Left cardiac atrium (tissue), 4 donors: ENCODE results near the gene SOHLH1. TPM values are rescaled to one million over a fixed set of nuclear protein-coding genes. Genes with fewer than 3 reads are reported as not detected.
"Not testable (repeated sequence)": the region's sequence is repeated elsewhere in the genome, so short reads cannot be mapped to it uniquely, and the experiment has no call there.

Experiments used
- ATAC-seq, 2 donors: fragments of 200-7000 bp; cut with Tn5 transposase; one replicate each; pipeline ENCODE4 v1.9.1; 2020; ENCODE audit warnings: mild to moderate bottlenecking in 2 of 2, moderate library complexity in 2 of 2
- DNase-seq: peaks from one replicate; pipeline ENCODE4 v3.0.0-alpha.2; 2020
- intact Hi-C, 2 donors: fragments of 100-400 bp; cut with DNase I; formaldehyde crosslinking; loops; one replicate each; pipeline versions ENCODE4 v1.14.1 to v1.15.1; 2022 to 2023
- total RNA-seq, 2 donors: library from RNA; stranded (reverse); fragmentation: NEBNext Ultra II Directional; extraction: Animal tissue kit (Norgen Biotek cat#: 25700); gene quantifications; one replicate each; pipeline ENCODE4 v1.2.1, GENCODE V29; 2021
- donor health status: DM: no; HTN: yes; CAD: no.
- donor health status: DM: no; HTN: yes; CAD: no; lungs with severe emphysema.
- donor health status: DM: yes; HTN: yes; CAD: no.
- donor health status: Dilated cardiomyopathy.

SOHLH1 gene
- total RNA-seq, 2 donors from 2014 or later = not detected

DNA sequence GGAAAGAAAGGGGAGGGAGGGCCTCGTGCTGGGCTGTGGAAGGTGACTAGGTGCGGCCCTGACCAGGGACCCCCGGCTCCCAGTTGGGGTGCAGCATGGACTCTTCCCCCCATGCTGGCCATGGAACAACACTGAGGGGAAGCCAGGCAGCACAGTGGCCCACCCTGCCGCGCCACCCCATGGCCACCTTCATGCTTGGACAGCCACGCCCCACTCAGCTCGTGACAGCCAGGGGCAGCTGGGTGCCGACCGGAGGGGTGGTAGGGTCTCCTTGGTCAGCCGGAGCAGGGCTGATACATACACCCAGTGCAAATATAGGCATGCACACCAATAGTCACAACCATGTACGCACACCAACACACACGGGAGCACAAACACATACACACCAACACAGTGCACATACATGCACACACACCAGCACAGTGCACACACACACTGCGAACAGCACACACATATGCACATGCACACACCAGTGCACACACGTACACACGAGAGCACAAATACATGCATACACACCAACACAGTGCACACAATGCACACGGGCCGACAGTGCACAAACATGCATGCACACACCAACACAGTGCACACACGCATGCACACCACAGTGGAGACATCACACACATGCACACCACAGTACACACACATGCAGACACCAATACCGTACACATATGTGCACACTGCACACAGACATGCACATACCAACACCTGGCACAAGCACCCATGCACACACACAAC lies 8.3 kb downstream of the SOHLH1 start:
- no peak for ATAC-seq
- no peak for DNase-seq
- intact Hi-C loops = no loop called here

DNA sequence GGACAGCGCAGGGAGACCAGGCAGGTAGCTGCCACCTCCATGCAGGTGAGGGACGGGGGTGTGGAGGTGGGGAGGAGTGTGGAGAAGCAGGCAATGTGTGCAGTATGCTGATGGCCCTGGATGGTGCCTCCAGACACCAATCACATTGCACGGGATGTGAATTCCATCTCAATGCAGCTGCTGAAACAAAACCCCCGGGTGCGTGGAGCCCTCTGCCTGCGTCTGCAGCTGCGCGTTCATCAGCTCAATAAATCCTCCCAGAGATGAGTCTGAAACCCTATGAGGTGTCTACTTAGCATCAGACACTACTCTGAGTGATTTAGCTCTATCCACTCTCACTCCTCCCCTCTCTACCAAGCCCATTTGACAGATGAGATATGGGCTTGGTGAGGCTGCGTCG lies 10.3 kb downstream of the SOHLH1 start:
- intact Hi-C loops = no loop called here

DNA sequence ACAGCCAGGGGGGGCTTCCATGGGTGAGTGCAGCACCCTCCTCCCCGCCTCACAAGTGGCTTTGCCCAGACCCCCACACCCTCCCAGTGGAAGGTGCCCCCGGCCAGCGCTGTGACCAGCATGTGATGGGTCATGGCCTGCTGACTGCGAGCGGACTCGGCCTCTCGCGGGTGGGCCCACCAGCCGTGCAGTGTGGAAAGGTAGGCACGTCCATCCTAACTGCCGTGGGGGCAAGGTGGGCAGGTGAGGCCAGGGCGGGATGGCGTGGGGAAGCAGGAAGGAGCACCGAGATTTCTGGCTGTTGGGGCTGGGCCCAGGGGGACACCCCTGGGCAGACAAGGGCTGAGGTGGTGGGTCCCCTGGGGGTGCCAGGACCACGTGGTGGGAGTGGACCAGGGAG lies 12.1 kb downstream of the SOHLH1 start:
- ATAC-seq (no peak), DNase-seq (no peak)
- intact Hi-C loops = no loop called here

More for the DNA sequence above, 10.3 kb downstream of the SOHLH1 start:
- ATAC-seq (no peak), DNase-seq (no peak)

DNA sequence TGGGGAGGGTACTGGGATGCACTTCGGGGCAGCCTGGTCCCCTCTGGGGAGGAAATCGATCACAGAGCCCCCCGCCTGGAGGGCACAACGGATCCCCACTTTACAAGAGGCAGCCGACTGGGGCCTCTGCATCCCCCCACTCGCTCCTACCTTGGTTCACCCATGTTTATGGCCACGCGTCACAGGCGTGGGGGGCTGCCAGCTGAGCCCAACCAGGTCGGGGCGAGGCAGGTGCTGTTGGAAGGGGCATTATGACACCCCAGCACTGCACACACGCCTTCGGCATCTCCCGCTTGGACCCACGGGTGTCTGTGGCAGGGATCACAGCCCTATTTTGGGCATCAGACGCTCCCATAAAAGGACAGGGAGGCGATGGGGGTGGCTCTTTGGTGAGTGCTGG lies 14.6 kb downstream of the SOHLH1 start:
- no peak for ATAC-seq
- intact Hi-C loops = no loop called here

DNA sequence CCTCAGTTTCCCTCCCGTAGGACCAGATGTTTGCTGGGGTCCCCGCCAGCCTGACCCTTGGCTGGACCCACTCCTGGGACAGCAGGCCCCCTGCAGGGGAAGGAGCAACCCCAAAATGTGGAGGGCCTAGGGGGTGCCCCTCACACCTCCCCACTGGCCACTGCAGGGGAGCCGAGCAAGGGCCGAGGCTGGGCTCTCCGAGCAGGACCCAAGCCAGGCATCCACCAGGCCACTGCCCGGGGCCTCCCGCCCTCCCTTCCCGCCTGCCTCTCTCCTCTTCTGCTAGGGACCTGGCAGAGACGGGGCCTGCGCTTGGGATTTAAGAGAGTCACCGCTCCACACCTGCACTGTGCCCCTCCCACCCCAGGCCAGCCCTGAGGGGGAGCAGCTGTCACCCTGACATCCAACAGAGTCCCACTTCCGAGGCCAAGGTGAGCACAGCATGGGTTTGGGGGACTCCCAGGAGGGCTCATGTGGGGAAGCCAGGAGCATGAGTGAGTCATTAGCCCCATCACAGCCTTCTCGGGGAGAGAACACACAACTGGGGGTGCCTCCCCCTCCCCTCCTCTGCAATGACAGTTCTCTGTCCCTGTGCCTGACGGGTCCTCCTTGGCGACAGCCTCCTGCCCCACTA lies 15.8 kb downstream of the SOHLH1 start:
- no peak for ATAC-seq
- intact Hi-C loops = no loop called here

More for the DNA sequence above, 14.6 kb downstream of the SOHLH1 start:
- DNase-seq = no peak

DNA sequence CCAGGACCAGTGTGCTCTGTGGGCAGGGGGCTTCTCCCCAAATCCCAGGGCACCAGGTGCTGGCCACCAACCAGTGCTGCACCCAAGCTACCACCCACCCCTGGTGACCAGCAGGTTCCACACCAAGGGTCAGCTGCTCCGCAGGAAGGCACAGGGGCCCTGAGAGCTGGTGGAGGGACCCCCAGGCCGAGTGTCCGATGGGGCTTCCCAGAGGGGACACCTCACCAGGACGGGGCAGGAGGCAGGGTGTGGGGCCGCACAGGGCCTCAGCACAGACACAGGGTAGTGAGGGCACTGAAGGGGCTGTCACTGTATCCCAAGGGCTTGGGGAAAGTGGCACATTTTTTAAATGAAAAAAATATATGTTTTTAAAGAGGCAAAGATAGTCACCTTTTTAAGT lies 18.1 kb downstream of the SOHLH1 start:
- ATAC-seq (no peak), DNase-seq (no peak)
- intact Hi-C loops = no loop called here

More for the DNA sequence above, 15.8 kb downstream of the SOHLH1 start:
- no peak for DNase-seq

DNA sequence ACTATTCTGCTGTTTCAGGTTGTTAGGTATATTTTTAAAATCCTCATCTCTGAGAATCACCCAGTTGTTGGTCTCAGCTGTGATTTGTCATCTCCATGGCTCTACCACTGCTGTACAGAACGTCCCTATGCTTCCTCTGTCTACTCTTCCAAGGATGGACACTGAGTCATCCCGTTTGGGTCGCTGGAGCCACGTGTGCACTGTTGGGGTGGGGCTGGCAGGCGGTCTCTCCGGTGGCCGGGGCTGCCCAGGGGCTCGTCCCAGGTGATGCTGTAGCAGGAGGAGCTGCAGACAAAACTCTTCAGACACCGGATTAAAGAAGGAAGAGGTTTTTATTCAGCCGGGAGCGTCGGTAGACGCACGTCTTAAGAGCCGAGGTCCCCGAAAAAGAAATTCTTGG lies 19.2 kb downstream of the SOHLH1 start:
- ATAC-seq = no peak
- DNase-seq = no peak
- intact Hi-C loops = no loop called here

DNA sequence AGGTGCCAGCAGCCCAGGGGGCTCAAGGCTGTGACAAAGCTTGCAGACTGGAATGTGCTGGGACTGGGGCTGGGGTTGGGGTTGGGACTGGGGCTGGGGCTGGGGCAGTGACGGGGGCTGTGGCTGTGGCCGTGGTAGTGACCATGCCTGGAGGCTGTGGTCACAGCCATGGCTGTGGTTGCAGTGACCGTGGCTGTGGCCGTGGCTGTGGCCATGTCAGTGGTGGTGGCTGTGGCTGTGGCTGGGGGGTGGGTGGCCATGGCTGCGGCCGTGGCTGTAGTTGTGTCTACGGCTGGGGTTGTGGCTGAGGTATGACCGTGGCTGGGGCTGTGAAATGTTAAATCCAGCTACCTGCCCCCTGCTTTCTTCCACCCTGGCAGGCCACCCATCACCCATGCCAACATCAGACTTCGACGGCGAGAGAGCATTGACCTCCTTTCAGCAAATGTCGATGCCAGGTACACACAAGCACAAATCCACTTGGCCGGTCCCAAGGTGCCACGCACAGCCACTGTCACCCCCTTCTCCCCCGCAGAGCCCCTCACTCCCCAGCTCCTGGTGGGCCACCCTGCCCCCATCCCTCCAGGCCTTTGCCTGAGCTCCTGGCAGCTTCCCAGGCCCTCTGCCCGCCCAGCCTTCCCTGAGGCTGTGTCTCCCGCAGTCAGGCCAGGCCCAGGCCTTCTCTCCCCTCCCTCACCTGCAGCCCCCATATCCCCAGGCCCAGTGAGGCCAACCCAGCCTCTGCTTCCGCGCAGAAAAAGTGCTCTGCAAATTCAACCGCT lies 20.9 kb downstream of the SOHLH1 start:
- ATAC-seq (no peak), DNase-seq (no peak)

DNA sequence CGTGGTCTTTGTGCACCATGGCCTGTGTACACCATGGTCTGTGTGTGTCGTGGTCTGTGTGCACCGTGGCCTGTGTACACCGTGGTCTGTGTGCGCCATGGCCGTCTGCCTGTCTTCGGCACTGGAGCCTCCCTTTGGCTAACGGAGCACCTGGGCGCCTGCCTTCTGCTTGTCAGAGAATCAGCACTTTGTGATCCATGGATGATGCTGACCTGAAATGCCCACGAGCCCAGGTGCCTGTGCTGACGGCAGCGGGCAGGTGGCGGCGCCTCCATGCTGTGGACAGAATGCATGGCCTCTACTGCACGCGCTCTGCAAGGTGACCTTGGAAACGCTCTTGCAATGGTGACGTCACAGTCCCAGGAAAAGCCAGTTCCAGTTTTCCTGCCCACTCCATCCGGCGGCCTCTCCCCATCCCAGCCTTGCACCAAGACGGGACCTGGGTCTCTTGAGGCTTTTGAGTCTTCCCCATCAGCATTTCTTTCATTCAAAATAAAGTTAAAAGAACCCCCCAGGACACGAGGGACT lies 21.6 kb downstream of the SOHLH1 start:
- intact Hi-C loops = no loop called here
- ATAC-seq (no peak), DNase-seq (no peak)

More for the DNA sequence above, 20.9 kb downstream of the SOHLH1 start:
- intact Hi-C loops = no loop called here

DNA sequence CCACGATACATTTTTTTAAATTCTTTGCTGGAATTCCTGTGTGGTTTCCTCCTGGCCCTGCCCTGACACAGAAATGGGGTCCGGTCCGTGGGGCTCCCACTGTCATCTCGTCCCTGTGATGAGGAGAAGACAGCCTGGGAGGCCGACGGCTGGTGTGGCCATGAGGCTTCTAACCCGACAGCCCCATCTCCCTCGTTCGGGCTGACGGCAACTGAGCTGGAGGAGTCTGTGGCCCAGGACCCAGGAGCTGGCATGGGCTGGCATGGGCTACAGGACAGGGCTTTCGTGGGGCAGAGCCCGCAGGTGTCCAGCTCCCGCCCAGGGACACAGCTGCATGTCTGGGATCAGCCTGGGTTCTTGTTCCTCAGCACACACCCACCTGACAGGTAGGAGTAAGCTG lies 22.4 kb downstream of the SOHLH1 start:
- ATAC-seq (no peak), DNase-seq (no peak)
- intact Hi-C loops = no loop called here

DNA sequence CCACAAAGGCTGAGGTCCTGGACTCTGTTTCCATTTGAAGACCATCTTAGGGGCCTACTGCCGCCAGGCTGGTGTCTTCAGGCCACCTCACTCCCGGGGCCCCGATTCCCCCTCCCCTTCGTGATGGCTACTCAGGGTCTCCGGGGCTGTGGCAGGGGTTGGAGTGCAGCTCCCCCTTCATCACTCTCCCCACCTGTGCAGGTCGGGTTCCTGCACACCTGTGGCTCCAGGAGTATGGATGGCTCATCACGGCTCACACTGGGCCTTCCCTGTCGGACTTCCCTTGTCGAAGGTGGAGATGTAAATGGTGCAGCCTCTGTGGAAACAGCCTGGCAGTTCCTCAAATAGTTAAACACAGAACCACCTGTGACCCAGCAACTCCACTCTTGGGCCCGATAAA lies 24.3 kb downstream of the SOHLH1 start:
- no peak for ATAC-seq
- no peak for DNase-seq
- intact Hi-C loops = no loop called here

DNA sequence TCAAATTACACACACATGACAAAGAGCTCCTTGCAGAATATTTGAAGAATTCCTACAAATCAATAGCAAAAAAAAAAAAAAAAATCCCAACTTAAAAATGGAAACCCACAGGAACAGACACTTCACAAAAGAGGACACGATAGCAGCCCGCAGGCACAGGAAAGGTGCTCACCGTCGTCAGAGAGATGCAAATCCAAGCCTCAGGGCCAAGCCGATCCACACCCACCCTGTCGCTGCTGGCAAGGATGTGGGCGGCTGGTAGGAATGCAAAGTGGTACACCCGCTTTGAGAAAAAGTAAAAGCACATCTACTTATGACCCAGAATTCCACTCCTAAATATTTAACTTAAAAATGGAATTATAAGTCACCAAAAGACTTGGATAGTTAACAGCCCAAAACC lies 25.3 kb downstream of the SOHLH1 start:
- ATAC-seq = no peak
- intact Hi-C loops = no loop called here
- DNase-seq = no peak

DNA sequence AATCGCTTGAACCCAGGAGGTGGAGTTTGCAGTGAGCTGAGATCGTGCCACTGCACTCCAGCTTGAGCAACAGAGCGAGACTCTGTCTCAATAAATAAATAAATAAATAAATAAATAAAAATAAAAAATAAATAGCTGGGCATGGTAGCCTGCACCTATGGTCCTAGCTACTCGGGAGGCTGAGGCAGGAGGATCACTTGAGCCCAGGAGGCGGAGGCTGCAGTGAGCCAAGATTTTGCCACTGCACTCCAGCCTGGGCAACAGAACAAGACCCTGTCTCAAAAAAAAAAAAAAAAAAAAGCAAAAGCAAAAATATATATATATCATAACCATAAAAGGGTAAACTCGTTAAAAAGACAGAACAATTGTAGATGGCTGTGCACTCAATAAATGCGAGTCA lies 26.5 kb downstream of the SOHLH1 start:
- ATAC-seq, DNase-seq, intact Hi-C loops: not testable (repeated sequence)

DNA sequence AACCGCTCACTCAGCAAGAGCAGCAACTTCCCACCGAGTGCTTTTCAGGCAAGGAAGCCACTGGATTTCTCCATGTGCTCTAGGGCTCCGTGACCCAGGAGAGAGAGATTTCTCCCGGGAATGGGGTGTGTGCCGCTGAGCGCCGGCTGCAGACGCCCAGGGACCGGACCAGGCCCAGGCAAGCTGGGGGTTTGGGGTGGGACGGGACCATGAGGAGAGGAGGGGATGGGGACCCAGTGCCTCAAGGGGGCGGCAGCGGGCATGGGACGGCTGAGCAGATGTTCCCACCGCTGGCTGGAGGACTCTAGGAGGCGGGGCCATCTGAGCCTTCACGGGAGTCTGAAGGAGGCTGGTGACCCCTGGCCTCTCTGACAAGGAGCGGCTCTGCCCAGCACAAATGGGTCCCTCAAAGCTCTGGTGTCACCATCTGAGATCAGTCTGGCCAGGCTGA lies 27.7 kb downstream of the SOHLH1 start:
- ATAC-seq (no peak), DNase-seq (no peak)
- intact Hi-C loops = no loop called here

DNA sequence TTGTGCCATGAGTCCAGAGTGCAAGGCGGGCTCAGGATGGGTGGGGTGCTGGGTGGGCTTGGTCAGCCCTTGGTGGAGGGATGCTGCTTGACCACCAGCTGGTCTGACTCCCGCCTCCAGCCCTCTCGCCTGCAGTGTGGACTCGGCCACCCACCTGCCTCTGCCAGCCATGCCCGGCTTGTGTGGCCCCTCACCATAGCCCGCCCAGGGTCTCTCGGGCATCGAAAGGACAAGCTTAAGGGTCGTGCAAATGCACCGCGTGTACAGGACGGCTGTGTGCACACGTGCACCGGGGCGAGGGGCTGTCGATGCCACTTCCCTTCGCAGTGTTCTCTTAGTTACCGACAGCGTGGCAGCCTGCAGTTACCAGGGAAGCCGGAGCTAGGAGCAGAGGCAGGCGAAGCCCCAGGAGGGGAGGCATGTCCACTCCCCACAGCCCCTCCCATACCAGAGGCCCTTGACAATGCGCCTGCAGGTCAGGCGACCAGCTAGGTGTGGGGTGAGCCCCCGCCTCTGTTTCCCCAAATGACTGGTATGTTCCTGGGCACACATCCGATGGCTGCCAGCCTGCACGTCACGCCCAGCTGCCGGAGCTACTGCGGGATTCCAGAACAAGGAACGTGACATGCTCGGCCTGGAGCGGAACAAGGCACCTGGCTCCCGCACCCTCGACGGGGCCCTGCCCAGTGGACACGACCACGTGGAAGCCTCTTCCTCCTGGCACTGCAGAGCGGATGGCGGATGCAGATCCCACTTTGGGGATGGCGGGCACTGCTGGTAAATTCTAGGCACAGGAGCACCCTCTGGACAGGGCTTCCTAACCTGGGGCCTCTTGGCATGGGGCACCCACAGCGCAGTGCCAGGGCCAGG lies 28.3 kb downstream of the SOHLH1 start:
- ATAC-seq (no peak), DNase-seq (no peak)
- intact Hi-C loops = no loop called here

DNA sequence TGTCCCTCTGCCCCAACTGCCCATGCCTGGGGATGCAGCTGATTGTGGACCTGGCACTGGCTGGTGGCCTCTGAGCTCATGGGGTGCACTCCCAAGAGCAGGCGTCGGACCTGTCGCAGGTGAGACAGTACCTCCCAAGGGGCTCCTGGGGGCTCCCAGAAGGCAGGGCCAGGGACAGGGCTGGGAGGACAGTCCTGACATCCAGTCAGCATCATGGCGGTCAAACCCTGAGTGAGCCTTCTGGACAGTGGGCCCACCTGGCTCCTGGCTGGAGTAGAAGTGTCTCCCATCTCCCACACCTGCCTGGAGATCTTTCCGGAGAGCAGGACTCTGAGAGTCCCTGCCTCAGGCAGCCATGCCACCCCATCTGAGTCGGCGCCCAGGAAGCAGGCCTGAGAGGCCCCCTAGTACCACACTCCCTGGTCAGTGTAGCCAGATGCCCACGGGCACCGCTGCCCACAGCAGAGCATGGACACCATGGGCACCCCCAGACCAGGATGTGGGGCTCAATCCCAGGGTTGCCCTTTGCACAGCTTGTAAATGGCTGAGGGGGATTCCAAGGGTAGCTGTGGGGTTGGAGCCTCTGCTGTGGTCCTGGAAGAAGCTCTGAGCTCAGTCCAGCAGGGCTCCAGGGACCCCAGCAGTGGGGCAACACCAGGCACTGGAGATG lies 29.5 kb downstream of the SOHLH1 start:
- intact Hi-C loops = no loop called here
- ATAC-seq (no peak), DNase-seq (no peak)

DNA sequence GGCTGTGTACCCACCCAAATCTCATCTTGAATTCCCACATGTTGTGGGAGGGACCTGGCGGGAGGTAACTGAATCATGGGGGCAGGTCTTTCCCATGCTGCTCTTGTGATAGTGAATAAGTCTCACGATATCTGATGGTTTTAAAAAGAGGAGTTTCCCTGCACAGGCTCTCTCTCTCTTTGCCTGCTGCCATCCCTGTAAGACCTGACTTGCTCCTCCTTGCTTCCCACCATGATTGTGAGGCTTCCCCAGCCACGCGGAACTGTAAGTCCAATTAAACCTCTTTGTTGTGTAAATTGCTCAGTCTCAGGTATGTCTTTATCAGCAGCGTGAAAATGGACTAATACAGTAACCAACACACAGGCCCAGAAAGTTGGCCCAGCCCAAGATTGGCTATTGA lies 30.3 kb downstream of the SOHLH1 start:
- intact Hi-C loops, DNase-seq: not testable (repeated sequence)

DNA sequence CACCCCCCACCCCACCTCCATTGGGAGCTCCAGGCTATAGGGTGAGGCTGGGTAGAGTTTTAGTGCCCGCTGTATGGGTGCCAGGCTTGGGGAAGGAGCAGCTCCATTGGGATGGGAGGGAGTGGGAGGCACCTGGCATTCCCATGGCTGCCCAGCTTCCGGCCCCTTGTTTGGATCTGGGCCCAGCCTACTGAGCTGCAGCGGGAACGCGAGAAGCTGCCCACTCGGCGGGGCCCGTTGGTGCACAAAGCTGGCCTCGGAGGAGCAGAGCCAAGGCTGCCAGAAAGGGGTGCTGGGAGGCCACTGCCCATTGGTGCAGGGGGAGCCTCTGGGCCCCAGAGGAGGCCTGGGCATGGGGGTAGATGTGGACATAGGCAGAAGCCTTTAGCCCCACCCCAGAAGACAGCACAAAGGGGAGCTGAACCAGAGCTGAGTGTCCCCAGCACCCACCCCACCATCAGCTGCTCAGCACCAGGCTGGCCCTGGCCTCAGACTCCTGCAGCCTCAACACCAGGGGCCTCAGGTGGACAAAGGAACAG lies 31.7 kb downstream of the SOHLH1 start:
- intact Hi-C loops = no loop called here
- no peak for ATAC-seq
- DNase-seq = no peak

More for the DNA sequence above, 30.3 kb downstream of the SOHLH1 start:
- not testable (repeated sequence) for ATAC-seq
